GM04503 (cell line): ENCODE data around the gene TBC1D5.
"Not testable (repeated sequence)": the region's sequence is repeated elsewhere in the genome, so short reads cannot be mapped to it uniquely, and the experiment has no call there.

Source experiments
- DNase-seq: peaks from one replicate; pipeline ENCODE4 v3.0.0-alpha.2; 2012; ENCODE audit warnings: low read depth

The TBC1D5 gene

DNA sequence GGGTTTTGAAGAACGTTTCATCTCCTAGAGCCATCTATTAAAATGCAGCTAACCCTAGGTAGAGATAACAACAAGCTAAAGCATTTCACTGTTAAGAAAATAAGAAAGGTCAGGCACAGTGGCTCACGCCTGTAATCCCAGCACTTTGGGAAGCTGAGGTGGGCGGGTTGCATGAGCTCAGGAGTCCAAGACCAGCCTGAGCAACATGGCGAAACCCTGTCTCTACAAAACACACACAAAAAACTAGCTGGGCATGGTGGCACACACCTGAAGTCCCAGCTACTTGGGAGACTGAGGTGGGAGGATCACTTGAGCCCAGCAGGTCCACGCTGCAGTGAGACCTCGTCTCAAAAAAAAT is 5.4 kb upstream of the TBC1D5 start:
- DNase-seq = no peak

DNA sequence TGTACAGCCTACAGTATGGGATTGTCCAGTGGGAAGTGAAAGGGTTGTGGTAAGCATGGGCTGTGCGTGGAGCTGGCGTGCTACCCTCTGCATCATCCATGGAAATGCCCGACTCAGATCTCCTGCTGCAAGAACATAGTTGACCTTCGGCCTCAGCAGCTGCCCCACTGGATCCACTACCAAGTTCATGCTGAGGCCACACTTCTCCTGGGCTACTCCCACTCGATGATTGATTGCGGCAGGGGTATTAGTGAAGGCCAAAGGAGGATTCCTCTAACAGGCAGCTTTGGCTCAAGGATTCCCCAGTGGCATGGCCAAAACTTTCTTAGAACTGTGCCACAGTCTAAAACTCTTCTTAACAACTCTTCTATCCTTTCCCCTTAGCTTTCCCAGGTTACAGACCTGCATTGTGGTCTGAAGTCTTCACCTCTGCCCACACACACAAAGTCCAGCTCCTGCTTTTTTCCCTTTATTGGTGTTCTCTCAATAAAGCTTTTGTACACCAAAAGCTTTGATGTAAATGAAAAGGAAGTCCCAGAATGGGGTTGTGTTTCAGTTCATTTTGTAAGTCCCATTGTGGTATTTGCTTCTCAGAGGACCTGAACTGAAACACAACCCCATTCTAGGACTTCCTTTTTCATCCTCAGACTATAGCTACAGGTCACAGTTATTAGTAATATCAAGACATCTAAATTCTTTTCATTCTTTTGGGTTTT is 4.9 kb upstream of the TBC1D5 start:
- DNase-seq = no peak

DNA sequence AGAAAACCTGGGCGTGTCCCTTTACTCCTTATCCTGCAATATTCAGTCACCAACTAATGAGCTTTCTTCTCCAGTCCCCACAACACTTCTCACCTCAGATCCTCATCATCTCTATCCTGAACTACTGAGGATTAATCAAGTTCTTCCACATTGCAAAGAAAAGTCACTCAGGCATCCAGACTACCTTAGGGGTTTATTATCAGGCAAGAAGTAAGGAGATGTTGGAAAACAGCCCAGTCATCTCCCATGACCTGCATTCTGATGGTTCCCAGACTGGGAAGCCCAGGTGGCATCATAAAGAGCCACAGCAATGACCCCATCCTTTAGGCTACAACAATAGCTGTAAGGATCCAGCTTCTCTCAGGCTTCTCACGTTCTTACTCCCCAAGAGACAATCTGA is 3.5 kb upstream of the TBC1D5 start:
- no peak for DNase-seq

DNA sequence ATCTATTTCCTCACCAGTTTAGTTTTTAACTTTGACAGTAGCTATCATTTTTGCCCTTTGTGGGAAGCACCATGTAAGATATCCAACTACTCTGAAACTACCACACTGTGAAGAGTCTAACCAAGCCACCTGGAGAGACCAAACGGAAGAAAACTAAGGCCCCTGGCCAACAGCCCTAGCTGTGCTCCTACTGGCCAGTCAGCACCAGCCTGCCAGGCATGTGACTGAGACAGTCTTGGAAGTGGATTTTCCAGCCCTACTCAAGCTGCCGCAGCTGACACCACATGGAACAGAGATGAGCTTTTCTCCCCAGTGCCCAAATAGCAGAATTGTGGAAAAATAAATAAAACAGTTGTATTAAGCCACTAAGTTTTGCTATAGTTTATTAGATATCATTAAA is 2.9 kb upstream of the TBC1D5 start:
- DNase-seq = no peak

DNA sequence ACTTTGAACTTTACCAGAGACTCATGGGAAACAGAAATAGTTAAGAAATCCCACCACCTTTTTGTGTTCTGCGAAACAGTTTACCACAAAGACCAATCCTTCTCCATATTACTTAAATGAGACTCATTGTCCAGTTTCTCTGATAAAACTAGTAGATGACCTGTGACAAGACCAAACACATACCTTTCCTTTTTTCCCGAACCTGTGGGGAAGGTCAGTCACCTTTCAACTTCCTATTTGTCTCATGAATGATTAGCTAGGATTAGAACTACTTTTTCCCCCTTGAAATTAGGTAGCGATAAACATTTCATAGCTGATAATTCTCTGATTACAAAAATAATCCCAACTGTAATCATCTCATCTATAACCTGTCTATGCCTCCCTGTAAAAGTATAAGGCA is 2.3 kb upstream of the TBC1D5 start:
- no peak for DNase-seq

DNA sequence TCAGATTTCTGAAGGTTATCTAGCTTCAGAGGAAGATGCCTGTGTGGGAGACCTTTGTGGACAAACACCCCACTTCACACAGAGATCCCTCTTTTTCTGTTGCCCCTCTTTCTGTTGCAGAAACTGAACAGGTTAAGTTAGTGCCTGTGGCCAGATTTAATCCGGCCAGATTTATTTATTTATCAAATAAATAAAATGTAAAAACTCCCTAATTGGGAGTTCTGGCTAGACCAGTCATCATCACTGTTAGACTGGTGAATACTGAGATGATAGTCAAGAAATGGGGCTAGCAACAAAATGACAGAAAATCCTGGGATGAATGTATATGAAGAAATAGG is 1.2 kb upstream of the TBC1D5 start:
- no peak for DNase-seq

DNA sequence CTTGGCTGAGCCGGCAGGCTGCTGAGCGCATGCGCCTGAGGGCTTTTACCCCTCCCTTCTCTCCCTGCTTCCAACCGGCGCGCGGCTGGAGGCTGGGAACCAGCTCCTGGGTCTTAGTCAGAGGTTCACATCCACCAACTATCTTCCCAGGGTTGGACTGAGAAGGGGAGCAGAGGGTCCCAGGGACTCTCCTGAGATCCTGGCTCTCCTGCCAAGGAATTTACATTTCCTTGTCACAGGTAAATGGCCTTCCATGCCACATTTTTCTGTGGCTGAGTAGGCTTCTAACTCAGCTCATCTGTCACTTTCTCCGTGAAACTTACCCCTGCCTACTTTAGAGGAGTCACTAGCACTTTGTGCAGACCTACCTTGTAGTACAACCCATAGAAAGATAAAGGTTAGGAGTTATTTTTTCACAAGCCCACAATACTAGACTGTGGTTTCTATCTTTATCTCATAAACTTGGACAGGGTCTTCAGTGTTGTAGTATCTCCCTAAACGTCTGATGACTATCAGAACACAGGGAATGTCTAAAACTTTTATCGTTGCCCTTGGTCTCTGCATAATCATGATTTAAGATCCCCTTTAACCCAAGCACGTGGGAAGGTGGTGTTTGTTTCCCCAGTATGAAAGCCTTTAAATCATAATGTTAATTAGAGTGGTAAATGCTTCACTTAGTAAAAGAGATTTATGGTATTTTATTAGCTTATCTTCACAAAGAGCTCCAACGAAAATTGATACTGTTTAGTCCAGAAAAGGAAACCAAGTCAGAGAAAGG is 638 bp upstream of the TBC1D5 start:
- DNase-seq = no peak

DNA sequence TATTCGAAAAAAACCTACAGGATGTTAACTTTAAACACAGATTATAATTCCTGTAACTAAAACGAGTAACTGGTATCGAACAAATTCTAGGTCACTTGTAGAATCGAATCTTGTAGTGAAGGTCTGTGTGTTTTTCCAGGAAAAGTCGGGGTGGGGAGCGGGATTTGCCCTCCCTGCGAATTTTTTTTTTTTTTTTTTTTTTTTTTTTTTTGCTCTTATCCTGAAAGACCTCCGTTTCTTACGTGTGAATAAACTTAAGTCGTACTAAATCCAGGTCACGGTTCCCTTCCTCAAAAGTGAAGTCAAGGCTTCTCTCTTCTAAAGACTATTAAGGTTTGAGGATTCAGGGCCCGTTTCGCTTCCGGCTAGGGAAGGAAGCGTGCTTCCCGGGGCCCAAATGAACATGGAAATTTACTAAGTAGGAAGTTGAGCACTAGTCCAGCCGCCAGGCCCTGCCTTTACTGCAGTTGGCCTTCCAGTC is 770 bp downstream of the TBC1D5 start:
- no peak for DNase-seq

DNA sequence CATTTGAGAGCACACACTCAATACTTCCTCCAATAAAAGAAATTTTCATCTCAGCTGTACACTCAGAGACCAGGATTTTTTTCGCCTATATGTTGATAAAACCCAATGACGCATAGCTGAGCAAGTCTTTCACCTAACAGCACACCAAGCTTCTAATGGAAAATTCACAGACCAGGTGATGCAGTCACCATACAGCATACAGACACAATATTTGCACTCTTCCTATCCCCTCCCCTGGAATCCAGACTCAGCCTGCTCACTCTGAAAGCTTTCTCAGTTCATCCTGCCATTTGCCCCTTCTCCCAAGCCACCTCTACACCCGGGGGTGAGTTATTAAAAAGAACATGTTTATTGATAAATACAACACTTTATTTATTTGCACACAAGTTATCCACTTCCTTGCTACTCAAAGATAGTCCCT is 1.7 kb downstream of the TBC1D5 start:
- no peak for DNase-seq

DNA sequence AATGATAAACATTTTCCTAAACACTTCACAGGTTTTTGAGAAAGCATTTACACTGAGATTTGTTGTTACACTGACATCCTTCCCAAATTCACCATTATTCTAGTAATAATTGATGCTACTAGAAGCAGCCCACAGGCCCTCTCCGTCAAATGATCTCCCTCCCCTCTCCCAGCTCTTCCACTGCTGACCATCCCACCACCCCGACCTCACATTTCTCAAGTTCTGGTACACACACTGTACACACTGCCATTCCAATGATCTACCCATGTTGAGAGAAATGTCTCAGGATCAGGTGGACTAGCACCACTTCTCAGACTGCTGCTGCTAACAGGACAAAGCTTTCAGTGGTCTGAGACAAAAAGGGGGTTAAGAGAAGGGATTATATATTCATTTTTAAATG is 3.5 kb downstream of the TBC1D5 start:
- DNase-seq = no peak

DNA sequence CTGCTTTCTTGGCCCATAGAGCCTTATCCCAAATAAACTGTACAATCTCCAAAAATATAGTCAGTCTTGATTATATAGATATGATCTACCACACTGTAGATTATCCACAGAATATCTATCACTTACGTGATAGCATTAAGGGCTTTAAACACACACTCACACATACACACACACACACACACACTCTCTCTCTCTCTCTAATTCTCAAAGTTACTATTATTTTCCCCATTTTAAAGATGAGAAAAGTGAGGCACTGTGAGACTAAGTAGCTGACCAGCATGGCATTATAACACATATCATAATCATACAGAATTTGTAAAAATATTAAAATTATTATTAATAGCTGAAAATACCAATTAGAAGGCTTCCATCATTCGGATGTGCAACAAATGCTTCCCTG is 4.2 kb downstream of the TBC1D5 start:
- DNase-seq = no peak

DNA sequence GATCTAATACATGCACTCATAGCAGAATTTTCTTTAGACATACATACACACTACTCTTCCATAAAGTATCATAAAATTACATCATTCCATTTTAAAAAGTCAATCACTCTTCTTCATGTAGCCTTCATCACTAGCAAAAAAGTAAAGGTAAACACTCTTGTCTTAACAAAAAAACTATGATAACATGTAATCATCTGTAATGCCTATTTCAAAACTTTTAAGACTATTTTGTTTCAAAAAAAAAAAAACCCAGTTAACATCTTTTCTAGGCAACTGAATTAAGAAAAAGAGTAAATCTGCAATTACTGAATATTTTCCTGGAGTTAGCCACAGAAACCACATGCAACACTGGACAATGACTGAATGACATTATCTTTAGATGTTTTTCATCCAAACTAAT is 4.8 kb downstream of the TBC1D5 start:
- no peak for DNase-seq

DNA sequence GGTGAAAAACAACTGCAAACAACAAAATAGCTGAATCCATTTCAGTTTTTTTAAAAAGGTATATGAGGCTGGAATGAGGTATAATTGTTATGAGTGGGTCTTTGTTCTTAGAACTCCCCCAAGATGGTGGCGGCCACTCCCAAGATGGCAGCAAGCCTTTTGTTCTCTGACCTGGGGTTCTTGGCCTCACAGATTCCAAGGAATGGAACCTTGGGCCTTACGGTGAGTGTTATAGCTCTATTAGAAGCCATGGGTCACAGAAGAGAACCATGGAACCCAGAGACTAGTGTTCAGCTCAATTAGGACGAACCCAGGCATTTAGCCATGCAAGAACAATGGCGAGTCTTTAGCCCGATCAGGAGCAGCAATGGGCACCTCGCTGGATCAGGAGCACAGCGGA is 7.1 kb downstream of the TBC1D5 start:
- not testable (repeated sequence) for DNase-seq

DNA sequence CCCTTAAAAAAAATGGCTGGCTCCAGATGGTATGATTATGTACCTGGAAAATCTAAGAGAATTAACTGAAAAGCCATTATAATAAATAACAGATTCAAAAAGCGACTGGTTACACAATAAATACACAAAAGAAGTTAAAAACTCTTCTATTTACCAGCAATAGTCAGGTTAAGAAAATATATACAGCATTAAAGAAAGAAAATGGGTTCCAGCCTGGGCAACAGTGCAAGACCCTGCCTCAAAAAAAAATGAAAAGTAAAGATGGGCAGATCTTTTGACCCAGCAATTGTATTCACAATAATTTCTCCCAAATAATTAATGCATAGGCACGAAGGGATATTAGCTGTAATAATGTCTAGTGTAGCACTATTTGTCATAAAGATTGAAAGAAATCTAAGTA is 8.7 kb downstream of the TBC1D5 start:
- no peak for DNase-seq

DNA sequence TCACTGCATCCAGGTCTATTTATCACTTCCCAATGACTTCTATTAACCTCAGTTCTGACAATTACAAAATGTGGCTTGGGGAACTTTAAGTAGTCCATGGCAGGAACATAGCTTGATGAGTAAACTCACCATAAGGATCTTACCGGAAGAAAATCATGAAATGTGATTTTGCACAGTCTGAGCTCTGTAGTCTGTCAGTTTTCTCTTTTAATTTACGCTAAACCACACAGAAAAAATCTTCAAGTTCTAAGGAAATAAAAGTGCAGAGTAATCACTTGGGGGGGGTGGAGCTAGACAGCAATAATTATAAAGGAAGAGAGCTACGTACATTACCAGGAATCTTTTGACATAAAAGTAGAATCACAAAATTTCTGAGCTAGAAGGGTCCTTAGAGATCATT is 9.2 kb downstream of the TBC1D5 start:
- DNase-seq = no peak

DNA sequence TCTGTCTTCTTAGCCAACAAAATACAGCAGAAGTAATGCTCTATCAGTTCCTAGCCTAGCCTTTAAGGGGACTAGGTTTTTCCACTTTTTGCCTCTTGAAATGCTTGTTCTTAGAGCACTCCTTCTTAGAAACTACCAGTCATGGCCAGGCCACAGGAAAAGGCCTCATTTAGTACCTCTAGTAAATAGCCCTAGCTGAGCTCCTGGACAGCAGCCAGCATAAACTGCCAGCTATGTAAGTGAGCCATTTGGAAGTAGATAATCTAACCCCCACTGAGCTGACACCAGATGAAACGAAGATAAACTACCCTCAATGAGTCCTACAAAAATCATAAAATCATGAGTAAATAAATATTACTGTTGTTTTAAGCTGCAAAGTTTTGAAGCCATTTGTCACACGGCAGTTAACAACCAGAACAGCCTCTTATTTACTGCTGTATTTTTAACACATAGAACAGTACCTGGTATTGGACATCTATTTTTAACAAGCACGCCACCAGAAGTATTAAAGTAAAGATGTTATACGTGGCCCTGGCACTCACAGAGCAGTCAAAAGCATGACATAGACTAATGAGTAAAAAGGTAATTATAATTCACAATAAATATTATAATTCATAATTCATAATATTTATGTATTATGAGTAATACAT is 12.0 kb downstream of the TBC1D5 start:
- no peak for DNase-seq

DNA sequence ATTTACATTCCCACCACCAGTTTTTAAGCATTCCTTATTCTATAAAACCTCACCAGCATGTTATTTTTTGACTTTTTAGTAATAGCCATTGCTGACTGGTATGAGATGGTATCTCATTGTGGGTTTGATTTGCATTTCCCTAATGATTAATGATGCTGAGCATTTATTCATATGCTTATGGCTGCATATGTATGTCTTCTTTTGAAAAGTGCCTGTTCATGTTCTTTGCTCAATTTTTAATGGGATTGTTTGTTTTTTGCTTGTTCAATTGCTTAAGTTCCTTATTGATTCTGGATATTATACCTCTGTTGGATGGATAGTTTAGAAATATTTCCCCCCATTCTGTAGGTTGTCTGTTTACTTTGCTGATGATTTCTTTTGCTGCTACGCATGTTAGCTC is 16.1 kb downstream of the TBC1D5 start:
- DNase-seq = no peak

DNA sequence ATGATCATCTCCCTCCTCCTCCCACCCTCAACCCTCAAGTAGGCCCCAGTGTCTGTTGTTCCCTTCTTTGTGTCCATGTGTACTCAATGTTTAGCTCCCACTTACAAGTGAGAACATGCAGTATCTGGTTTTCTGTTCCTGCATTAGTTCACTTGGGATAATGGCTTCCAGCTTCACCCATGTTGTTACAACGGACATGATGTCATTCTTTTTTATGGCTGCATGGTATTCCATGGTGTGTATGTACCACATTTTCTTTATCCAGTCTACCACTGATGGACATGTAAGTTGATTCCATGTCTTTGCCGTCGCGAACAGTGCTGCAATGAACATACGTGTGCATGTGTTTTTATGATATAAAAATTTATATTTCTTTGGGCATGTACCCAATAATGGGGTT is 16.6 kb downstream of the TBC1D5 start:
- not testable (repeated sequence) for DNase-seq

DNA sequence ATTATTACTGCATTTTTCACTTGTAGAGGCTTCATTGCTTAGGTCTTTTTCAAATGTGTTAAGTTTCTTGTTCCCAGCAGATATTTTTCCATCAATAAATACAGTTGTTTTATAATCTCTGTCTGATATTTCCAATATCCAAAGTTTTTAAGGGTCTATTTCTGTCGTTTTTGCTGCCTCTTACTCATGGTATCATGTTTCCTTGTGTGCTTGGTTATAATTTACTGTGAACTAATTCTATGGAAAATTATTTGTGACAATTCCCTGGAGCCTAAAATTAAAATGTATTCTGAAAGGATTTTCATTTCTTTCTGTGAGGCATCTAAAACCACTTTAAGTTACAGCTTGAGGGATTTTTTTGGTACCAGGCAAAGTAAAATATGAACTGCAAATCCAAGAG is 17.5 kb downstream of the TBC1D5 start:
- DNase-seq = no peak

DNA sequence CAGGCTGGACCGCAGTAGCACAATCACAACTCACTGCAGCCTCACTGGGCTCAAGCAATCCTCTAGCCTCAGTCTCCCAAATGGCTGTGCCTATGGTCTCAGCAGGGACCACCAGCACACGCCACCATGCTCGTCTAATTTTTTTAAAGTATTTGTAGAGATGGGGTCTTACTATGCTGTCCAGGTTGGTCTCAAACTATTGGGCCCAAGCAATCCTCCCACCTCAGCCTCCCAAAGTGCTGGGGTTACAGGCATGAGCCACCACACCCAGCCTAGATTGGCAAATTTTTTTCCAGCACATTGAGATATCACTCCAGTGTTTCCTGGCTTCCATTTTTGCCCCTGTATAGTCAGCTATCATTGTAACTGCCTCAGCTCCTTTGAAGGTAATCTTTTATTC is 18.3 kb downstream of the TBC1D5 start:
- no peak for DNase-seq

DNA sequence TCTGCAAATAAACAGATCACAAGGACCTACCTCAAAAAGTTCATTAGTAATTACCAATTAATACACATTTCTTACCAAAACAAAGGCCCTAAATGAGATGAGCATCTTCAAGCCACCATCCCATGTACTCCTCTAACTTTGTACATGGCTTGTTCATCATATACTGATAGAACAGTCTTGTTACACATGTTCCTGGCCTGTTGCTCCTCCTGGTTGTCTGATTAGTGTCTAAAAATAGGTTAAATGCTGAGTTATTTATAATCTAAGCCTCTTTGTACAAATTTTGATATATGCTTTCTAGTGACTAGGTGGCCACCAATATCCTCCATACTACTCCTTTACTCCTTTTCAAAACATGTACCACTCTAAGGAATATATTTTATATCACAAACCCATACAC is 25.0 kb downstream of the TBC1D5 start:
- DNase-seq = no peak

DNA sequence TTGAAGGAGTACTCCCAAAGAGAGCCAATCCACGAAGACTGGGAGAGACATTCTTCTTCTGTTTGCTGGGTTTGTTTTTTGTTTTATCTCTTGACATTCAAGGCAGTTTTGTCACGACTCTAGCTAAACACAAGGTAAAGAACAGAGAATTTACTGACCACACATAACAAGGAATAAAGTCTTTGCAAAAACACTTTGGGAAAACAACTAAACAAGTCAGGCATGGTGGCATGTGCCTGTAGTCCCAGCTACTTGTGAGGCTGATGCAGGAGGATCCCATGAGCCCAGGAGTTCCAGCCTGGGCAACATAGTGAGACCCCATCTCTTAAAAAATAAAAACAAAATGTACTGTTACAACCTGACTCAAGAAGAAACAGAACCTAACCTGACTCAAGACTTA is 28.0 kb downstream of the TBC1D5 start:
- DNase-seq = no peak

DNA sequence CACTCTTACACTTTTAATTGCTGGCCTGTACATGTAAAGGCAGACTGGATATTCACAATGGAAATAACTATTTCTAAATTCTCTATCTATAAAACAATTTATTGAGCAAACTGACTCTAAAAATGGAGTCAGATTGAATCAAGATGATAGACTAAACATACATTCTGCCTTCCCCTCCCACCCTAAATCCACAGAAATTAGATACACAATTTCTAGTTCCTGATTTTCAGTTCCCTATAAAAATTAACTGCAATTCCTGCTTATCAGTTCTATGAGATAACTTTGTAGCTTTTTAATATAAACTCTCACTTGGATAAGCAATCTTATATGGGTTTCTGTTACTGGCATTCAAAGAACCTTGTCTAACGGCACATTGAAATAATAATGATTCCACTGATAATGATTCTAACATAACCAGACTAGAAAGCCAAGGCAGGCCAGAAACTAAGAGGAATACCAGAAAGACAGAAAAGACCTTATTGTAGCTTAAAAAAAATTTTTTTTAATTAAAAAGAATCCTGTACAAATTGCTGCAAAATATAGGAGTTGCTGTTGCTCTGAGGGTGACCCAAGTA is 33.1 kb downstream of the TBC1D5 start:
- no peak for DNase-seq
